ENCODE measurements around the gene F7. TPM values are rescaled to one million over a fixed set of nuclear protein-coding genes. Genes with fewer than 3 reads are reported as not detected.

F7 gene
- total and polyA plus RNA-seq, 4 donors, result 0.04 to 0.26 (median 0.14) TPM

- DNase-seq, result no peak
- Histone ChIP-seq H3K4me3 (no peak overlapping the region), H3K36me3 (ENCODE audit: control insufficient read depth in 4 of 4, insufficient read depth in 4 of 4, low read length in 4 of 4) (peaks cover 3 to 16% (median 10%) of the 10 kb centered on the region in 4 donors), H3K9ac (ENCODE audit: insufficient read depth in 1 of 2, low read length in 2 of 2) (no peak overlapping the region), H3K4me1 (ENCODE audit: control insufficient read depth in 5 of 5, insufficient read depth in 5 of 5, low read length in 5 of 5) (no peaks in the 10 kb centered on the region), H3K9me3 (ENCODE audit: control insufficient read depth in 4 of 4, insufficient read depth in 3 of 4, low read length in 3 of 4) (peaks cover 0 to 4% (median 1%) of the 10 kb centered on the region in 4 donors), H3K27ac (ENCODE audit: low read depth in 1 of 2, low read length in 1 of 2) (no peak overlapping the region), H3K27me3 (ENCODE audit: control insufficient read depth in 3 of 3, insufficient read depth in 3 of 3, low read length in 2 of 3) (no peaks in the 10 kb centered on the region)
- TF ChIP-seq CTCF (IDR thresholded peaks at IDR 0.05; ENCODE audit: control extremely low read depth, extremely low read depth), result no peak
- 86 to 91% methylated on average over 13 of the region's 13 CpGs for WGBS, 2 donors
- no peak for ATAC-seq (ENCODE audit: insufficient read depth, low FRiP score)
Measured at GRCh38 chr13:113169277-113170272, 64.0 kb downstream of the F7 start.

Small RNAs within 50 kb of the gene (small RNA-seq; reads per million reads assigned to genes)
- not detected for gene AL137002.1 (ENCODE audit: low replicate concordance)

Other genes with a start within 250 kb of the F7 start
- gene MCF2L, start 136.6 kb upstream of the F7 start, total RNA-seq, result 10 to 100 TPM; 33.3 to 78.7 TPM
- gene MCF2L, start 136.6 kb upstream of the F7 start, polyA plus RNA-seq, result 10 to 100 TPM; 21.0 to 38.5 TPM
- gene F10, start 17.0 kb downstream of the F7 start, total RNA-seq, result 10 to 100 TPM in 1 of 2 donors, 1 to 10 TPM in 1; 6.1 to 18.8 TPM
- 1 to 10 TPM; 2.5 to 9.2 TPM for gene F10, start 17.0 kb downstream of the F7 start, polyA plus RNA-seq
- not detected for gene PROZ, start 52.9 kb downstream of the F7 start, total RNA-seq
- gene PROZ, start 52.9 kb downstream of the F7 start, polyA plus RNA-seq, result not detected
- 10 to 100 TPM; 36.8 to 86.2 TPM for gene PCID2, start 102.9 kb downstream of the F7 start, total RNA-seq
- gene PCID2, start 102.9 kb downstream of the F7 start, polyA plus RNA-seq, result 10 to 100 TPM; 31.5 to 37.8 TPM
- 10 to 100 TPM; 73.7 to 88.1 TPM for gene CUL4A, start 103.8 kb downstream of the F7 start, total RNA-seq
- gene CUL4A, start 103.8 kb downstream of the F7 start, polyA plus RNA-seq, result 10 to 100 TPM; 29.2 to 41.3 TPM
- 100 to 1,000 TPM in 1 of 2 donors, 10 to 100 TPM in 1; 76.8 to 320 TPM for gene LAMP1, start 191.4 kb downstream of the F7 start, total RNA-seq
- gene LAMP1, start 191.4 kb downstream of the F7 start, polyA plus RNA-seq, result 100 to 1,000 TPM in 1 of 2 donors, 10 to 100 TPM in 1; 84.1 to 215 TPM